ENCODE results near the gene ZFYVE9. TPM values are rescaled to one million over a fixed set of nuclear protein-coding genes. Genes with fewer than 3 reads are reported as not detected.
A peak's percentile ranks its signal among the peaks of the same experiment; 100 is the strongest.
"Not testable (repeated sequence)": the region's sequence is repeated elsewhere in the genome, so short reads cannot be mapped to it uniquely, and the experiment has no call there.

ZFYVE9 gene
- total and polyA plus RNA-seq, 5 experiments from 2014 or later, result 1.5 to 14.7 (median 4.3) TPM

- H3K9me3 Mint-ChIP-seq, ATAC-seq, H3K36me3 Mint-ChIP-seq, H3K4me3 Mint-ChIP-seq, H3K27ac Mint-ChIP-seq, DNase-seq, H3K27me3 Mint-ChIP-seq, POLR2A ChIA-PET: not testable (repeated sequence)
- H3K4me1 Mint-ChIP-seq, result peaks cover 0 to 12% (median 4%) of the 10 kb centered on the region in 4 donors
These were observed 40.4 kb downstream of the ZFYVE9 start for GRCh38 chr1:52182328-52182727.

GRCh38 chr1:52182874-52183400 is 41.0 kb downstream of the ZFYVE9 start:
- peaks cover 4 to 8% (median 6%) of the 10 kb centered on the region in 3 donors for H3K36me3 Mint-ChIP-seq
- no peak for ATAC-seq
- no peak overlapping the region for H3K4me3 Mint-ChIP-seq
- DNase-seq, result no peak
- POLR2A ChIA-PET, result interaction anchor here (0.7 kb wide), 1 partner anchor 98 kb away, joined by 3 read pairs; no protein-coding TSS in a partner anchor
- H3K27me3 Mint-ChIP-seq, result peaks cover 0 to 2% (median 0%) of the 10 kb centered on the region in 5 donors
- H3K27ac Mint-ChIP-seq, result no peak overlapping the region
- peaks cover 0 to 3% (median 0%) of the 10 kb centered on the region in 9 donors for H3K9me3 Mint-ChIP-seq
- peaks cover 0 to 11% (median 4%) of the 10 kb centered on the region in 4 donors for H3K4me1 Mint-ChIP-seq

GRCh38 chr1:52186449-52186848 is 44.6 kb downstream of the ZFYVE9 start:
- Mint-ChIP-seq H3K36me3 (peaks cover 0 to 6% (median 0%) of the 10 kb centered on the region in 3 donors), H3K9me3 (peaks cover 0 to 3% (median 0%) of the 10 kb centered on the region in 9 donors), H3K27ac (no peak overlapping the region), H3K27me3 (peaks cover 0 to 2% (median 0%) of the 10 kb centered on the region in 5 donors), H3K4me1 (peaks cover 0 to 7% (median 3%) of the 10 kb centered on the region in 4 donors), H3K4me3 (no peak overlapping the region)
- ATAC-seq (no peak), DNase-seq (no peak)
- POLR2A ChIA-PET, result no interaction called here

- no peaks in the 10 kb centered on the region for H3K27me3 Mint-ChIP-seq
- H3K4me1 Mint-ChIP-seq, result peaks cover 0 to 10% (median 4%) of the 10 kb centered on the region in 4 donors
- H3K4me3 Mint-ChIP-seq, result no peak overlapping the region
- DNase-seq (no peak), ATAC-seq (no peak)
- H3K27ac Mint-ChIP-seq, result no peak overlapping the region
- POLR2A ChIA-PET, result no interaction called here
- peaks cover 0 to 3% (median 0%) of the 10 kb centered on the region in 9 donors for H3K9me3 Mint-ChIP-seq
- peaks cover 0 to 6% (median 0%) of the 10 kb centered on the region in 3 donors for H3K36me3 Mint-ChIP-seq
These were observed 48.1 kb downstream of the ZFYVE9 start for GRCh38 chr1:52189898-52190480.

- POLR2A ChIA-PET, result no interaction called here
- DNase-seq (no peak), ATAC-seq (no peak)
- Mint-ChIP-seq H3K27me3 (no peaks in the 10 kb centered on the region), H3K4me1 (peaks cover 0 to 10% (median 4%) of the 10 kb centered on the region in 4 donors), H3K4me3 (no peak overlapping the region), H3K36me3 (peaks cover 0 to 7% (median 0%) of the 10 kb centered on the region in 3 donors), H3K9me3 (peaks cover 0 to 3% (median 0%) of the 10 kb centered on the region in 9 donors), H3K27ac (no peak overlapping the region)
These were observed 48.8 kb downstream of the ZFYVE9 start for GRCh38 chr1:52190500-52191252.

- peaks cover 0 to 7% (median 0%) of the 10 kb centered on the region in 3 donors for H3K36me3 Mint-ChIP-seq
- no peaks in the 10 kb centered on the region for H3K27me3 Mint-ChIP-seq
- ATAC-seq (no peak), DNase-seq (no peak)
- H3K4me3 Mint-ChIP-seq, result no peak overlapping the region
- peaks cover 0 to 10% (median 4%) of the 10 kb centered on the region in 4 donors for H3K4me1 Mint-ChIP-seq
- peaks cover 0 to 4% (median 0%) of the 10 kb centered on the region in 9 donors for H3K9me3 Mint-ChIP-seq
- POLR2A ChIA-PET, result no interaction called here
- H3K27ac Mint-ChIP-seq, result no peak overlapping the region
These were observed 49.6 kb downstream of the ZFYVE9 start for GRCh38 chr1:52191395-52191965.

- ATAC-seq, result no peak
- H3K4me3 Mint-ChIP-seq, result no peak overlapping the region
- H3K4me1 Mint-ChIP-seq, result peaks cover 0 to 10% (median 4%) of the 10 kb centered on the region in 4 donors
- H3K9me3 Mint-ChIP-seq, result peaks cover 0 to 4% (median 0%) of the 10 kb centered on the region in 9 donors
- no peak overlapping the region for H3K27ac Mint-ChIP-seq
- no peaks in the 10 kb centered on the region for H3K27me3 Mint-ChIP-seq
- POLR2A ChIA-PET, result no interaction called here
- DNase-seq, result no peak
- H3K36me3 Mint-ChIP-seq, result peaks cover 0 to 4% (median 0%) of the 10 kb centered on the region in 3 donors
These were observed 50.1 kb downstream of the ZFYVE9 start for GRCh38 chr1:52192024-52192423.

- Mint-ChIP-seq H3K27ac (no peak overlapping the region), H3K4me1 (peaks cover 0 to 8% (median 3%) of the 10 kb centered on the region in 4 donors), H3K27me3 (no peaks in the 10 kb centered on the region), H3K4me3 (no peak overlapping the region), H3K36me3 (peaks cover 0 to 3% (median 0%) of the 10 kb centered on the region in 3 donors), H3K9me3 (peaks cover 0 to 2% (median 0%) of the 10 kb centered on the region in 9 donors)
- no peak for ATAC-seq
- POLR2A ChIA-PET, result no interaction called here
- DNase-seq, result no peak
These were observed 50.5 kb downstream of the ZFYVE9 start for GRCh38 chr1:52192436-52192835.

- peaks cover 0 to 7% (median under 1%) of the 10 kb centered on the region in 4 donors for H3K4me1 Mint-ChIP-seq
- POLR2A ChIA-PET, result no interaction called here
- no peak for DNase-seq
- no peak overlapping the region for H3K4me3 Mint-ChIP-seq
- no peaks in the 10 kb centered on the region for H3K27me3 Mint-ChIP-seq
- H3K9me3 Mint-ChIP-seq, result peaks cover 0 to 6% (median 4%) of the 10 kb centered on the region in 9 donors
- peaks cover 3 to 6% (median 4%) of the 10 kb centered on the region in 3 donors for H3K36me3 Mint-ChIP-seq
- H3K27ac Mint-ChIP-seq, result no peak overlapping the region
- no peak for ATAC-seq
These were observed 52.1 kb downstream of the ZFYVE9 start for GRCh38 chr1:52193985-52194384.

GRCh38 chr1:52195161-52195560 is 53.3 kb downstream of the ZFYVE9 start:
- Mint-ChIP-seq H3K9me3 (peaks cover 0 to 17% (median 5%) of the 10 kb centered on the region in 9 donors), H3K27ac (no peak overlapping the region), H3K4me1 (peaks cover 0 to 7% (median under 1%) of the 10 kb centered on the region in 4 donors), H3K36me3 (peaks cover 7 to 15% (median 10%) of the 10 kb centered on the region in 3 donors), H3K4me3 (no peak overlapping the region), H3K27me3 (no peaks in the 10 kb centered on the region)
- ATAC-seq, result no peak
- DNase-seq, result no peak
- POLR2A ChIA-PET, result no interaction called here

GRCh38 chr1:52203935-52204625 is 62.2 kb downstream of the ZFYVE9 start:
- H3K4me1 Mint-ChIP-seq, result peaks cover 6 to 15% (median 8%) of the 10 kb centered on the region in 4 donors
- H3K27me3 Mint-ChIP-seq, result peaks cover 0 to 7% (median 0%) of the 10 kb centered on the region in 5 donors
- DNase-seq (no peak), ATAC-seq (no peak)
- peaks cover 0 to 22% (median 10%) of the 10 kb centered on the region in 9 donors for H3K9me3 Mint-ChIP-seq
- POLR2A ChIA-PET, result no interaction called here
- H3K4me3 Mint-ChIP-seq, result no peak overlapping the region
- peaks cover 13 to 16% (median 14%) of the 10 kb centered on the region in 3 donors for H3K36me3 Mint-ChIP-seq
- H3K27ac Mint-ChIP-seq, result peak overlapping the region in 1 of 10 donors; percentile 8

- Mint-ChIP-seq H3K27ac (peak overlapping the region in 2 of 10 donors; percentile 8 to 67), H3K27me3 (peaks cover 0 to 7% (median 0%) of the 10 kb centered on the region in 5 donors), H3K9me3 (peaks cover 0 to 16% (median 8%) of the 10 kb centered on the region in 9 donors), H3K4me3 (peak overlapping the region in 1 of 10 donors; percentile 15), H3K4me1 (peaks cover 6 to 15% (median 9%) of the 10 kb centered on the region in 4 donors), H3K36me3 (peaks cover 9 to 11% (median 11%) of the 10 kb centered on the region in 3 donors)
- ATAC-seq, result no peak
- DNase-seq, result no peak
- POLR2A ChIA-PET, result no interaction called here
These were observed 62.8 kb downstream of the ZFYVE9 start for GRCh38 chr1:52204696-52205095.
